ENCODE data around the gene ATN1. TPM values are rescaled to one million over a fixed set of nuclear protein-coding genes. Genes with fewer than 3 reads are reported as not detected.
A peak's percentile ranks its signal among the peaks of the same experiment; 100 is the strongest.
"Not testable (repeated sequence)": the region's sequence is repeated elsewhere in the genome, so short reads cannot be mapped to it uniquely, and the experiment has no call there.

The ATN1 gene, protein sequence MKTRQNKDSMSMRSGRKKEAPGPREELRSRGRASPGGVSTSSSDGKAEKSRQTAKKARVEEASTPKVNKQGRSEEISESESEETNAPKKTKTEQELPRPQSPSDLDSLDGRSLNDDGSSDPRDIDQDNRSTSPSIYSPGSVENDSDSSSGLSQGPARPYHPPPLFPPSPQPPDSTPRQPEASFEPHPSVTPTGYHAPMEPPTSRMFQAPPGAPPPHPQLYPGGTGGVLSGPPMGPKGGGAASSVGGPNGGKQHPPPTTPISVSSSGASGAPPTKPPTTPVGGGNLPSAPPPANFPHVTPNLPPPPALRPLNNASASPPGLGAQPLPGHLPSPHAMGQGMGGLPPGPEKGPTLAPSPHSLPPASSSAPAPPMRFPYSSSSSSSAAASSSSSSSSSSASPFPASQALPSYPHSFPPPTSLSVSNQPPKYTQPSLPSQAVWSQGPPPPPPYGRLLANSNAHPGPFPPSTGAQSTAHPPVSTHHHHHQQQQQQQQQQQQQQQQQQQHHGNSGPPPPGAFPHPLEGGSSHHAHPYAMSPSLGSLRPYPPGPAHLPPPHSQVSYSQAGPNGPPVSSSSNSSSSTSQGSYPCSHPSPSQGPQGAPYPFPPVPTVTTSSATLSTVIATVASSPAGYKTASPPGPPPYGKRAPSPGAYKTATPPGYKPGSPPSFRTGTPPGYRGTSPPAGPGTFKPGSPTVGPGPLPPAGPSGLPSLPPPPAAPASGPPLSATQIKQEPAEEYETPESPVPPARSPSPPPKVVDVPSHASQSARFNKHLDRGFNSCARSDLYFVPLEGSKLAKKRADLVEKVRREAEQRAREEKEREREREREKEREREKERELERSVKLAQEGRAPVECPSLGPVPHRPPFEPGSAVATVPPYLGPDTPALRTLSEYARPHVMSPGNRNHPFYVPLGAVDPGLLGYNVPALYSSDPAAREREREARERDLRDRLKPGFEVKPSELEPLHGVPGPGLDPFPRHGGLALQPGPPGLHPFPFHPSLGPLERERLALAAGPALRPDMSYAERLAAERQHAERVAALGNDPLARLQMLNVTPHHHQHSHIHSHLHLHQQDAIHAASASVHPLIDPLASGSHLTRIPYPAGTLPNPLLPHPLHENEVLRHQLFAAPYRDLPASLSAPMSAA (N-terminal part only)
- 10 to 100 TPM; 31.0 to 31.3 TPM for total RNA-seq

- peak; percentile 68 for DNase-seq
- no peaks in the 10 kb centered on the region for H3K9me3 Mint-ChIP-seq
- H3K4me3 Mint-ChIP-seq, result peak within 1 kb of the TSS; percentile 82
- peak within 1 kb of the TSS; percentile 80 for H3K27ac Mint-ChIP-seq
- no peaks in the 10 kb centered on the region for H3K27me3 Mint-ChIP-seq
- peaks cover 5% of the 10 kb centered on the region for H3K36me3 Mint-ChIP-seq
- H3K4me1 Mint-ChIP-seq, result peaks cover 47% of the 10 kb centered on the region
- POLR2A ChIA-PET, result interaction anchor here (1.0 to 6.7 kb wide), 6 partner anchors 10 to 37 kb away, joined by 3 to 64 read pairs (median 10); partner anchors contain the start of genes C12orf57 and RNU7-1
- ATAC-seq (ENCODE audit: low read depth), result peak; percentile 23
These were observed at the start of gene ATN1 for GRCh38 chr12:6927379-6928021. ATN1 (plus strand) TSS chr12:6927959; CDS start chr12:6934002, 6,043 bp downstream.

- DNase-seq; H3K27ac Mint-ChIP-seq; ATAC-seq (ENCODE audit: low read depth); H3K9me3 Mint-ChIP-seq; H3K27me3 Mint-ChIP-seq; H3K4me3 Mint-ChIP-seq; H3K4me1 Mint-ChIP-seq: not testable (repeated sequence)
- H3K36me3 Mint-ChIP-seq, result peaks cover 15% of the 10 kb centered on the region
- POLR2A ChIA-PET, result interaction anchor here (3.4 kb wide), 1 partner anchor 11 kb away, joined by 14 read pairs; no protein-coding TSS in a partner anchor
These were observed 47.9 kb upstream of the ATN1 start for GRCh38 chr12:6879824-6880223.

DNA sequence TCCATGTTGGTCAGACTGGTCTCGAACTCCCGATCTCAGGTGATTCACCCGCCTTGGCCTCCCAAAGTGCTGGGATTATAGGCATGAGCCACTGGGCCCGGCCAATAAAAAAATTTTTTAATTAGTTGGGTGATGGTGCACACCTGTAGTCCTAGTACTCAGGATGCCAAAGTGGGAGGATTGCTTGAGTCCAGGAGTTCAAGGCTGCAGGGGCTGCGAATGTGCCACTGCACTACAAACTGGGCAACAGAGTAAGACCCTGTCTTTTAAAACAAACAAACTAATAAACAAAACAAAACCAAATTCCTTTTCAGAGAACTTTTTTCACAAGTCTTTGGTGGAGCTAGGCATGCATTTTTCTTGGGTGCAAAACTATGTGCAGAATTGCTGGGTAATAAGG lies 44.5 kb upstream of the ATN1 start:
- H3K36me3 Mint-ChIP-seq, result peaks cover 9% of the 10 kb centered on the region
- H3K4me1 Mint-ChIP-seq, result peaks cover under 1% of the 10 kb centered on the region
- H3K27ac Mint-ChIP-seq, result no peak overlapping the region
- H3K4me3 Mint-ChIP-seq, result no peak overlapping the region
- no peak for ATAC-seq (ENCODE audit: low read depth)
- DNase-seq, result no peak
- H3K9me3 Mint-ChIP-seq, result no peaks in the 10 kb centered on the region
- POLR2A ChIA-PET, result interaction anchor here (0.6 kb wide), 1 partner anchor 48 kb away, joined by 3 read pairs; no protein-coding TSS in a partner anchor
- H3K27me3 Mint-ChIP-seq, result no peaks in the 10 kb centered on the region

- Mint-ChIP-seq H3K36me3 (peaks cover 9% of the 10 kb centered on the region), H3K9me3 (no peaks in the 10 kb centered on the region), H3K27me3 (no peaks in the 10 kb centered on the region), H3K4me3 (no peak overlapping the region), H3K4me1 (peaks cover 2% of the 10 kb centered on the region), H3K27ac (no peak overlapping the region)
- ATAC-seq (ENCODE audit: low read depth), result no peak
- no peak for DNase-seq
- POLR2A ChIA-PET, result interaction anchor here (0.6 kb wide), 2 partner anchors 37 to 48 kb away, joined by 3 read pairs; no protein-coding TSS in a partner anchor
These were observed 44.1 kb upstream of the ATN1 start for GRCh38 chr12:6883683-6884082.

GRCh38 chr12:6884539-6884938 lies 43.2 kb upstream of the ATN1 start:
- Mint-ChIP-seq H3K4me3 (no peak overlapping the region), H3K9me3 (no peaks in the 10 kb centered on the region), H3K4me1 (peaks cover 2% of the 10 kb centered on the region), H3K27me3 (no peaks in the 10 kb centered on the region), H3K27ac (no peak overlapping the region), H3K36me3 (peaks cover 9% of the 10 kb centered on the region)
- POLR2A ChIA-PET, result no interaction called here
- no peak for DNase-seq
- no peak for ATAC-seq (ENCODE audit: low read depth)

DNA sequence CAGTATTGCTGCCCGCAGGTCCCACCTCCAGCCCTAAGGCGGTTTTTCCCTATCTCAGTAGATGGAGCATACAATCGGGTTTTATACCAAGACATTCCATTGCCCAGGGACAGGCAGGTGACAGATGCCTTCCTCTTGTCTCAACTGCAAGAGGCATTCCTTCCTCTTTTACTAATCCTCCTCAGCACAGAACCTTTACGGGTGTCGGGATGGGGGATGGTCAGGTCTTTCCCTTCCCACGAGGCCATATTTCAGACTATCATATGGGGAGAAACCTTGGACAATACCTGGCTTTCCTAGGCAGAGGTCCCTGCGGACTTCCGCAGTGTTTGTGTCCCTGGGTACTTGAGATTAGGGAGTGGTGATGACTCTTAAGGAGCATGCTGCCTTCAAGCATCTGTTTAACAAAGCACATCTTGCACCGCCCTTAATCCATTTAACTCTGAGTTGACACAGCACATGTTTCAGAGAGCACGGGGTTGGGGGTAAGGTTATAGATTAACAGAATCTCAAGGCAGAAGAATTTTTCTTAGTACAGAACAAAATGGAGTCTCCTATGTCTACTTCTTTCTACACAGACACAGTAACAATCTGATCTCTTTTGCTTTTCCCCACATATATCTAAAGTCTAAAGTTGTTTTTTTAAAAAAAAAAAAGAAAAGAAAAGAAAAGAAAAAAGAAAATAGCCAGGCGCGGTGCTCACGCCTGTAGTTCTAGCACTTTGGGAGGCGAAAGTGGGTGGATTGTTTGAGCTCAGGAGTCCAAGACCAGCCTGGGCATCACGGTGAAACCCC lies 41.4 kb upstream of the ATN1 start:
- not testable (repeated sequence) for H3K4me3 Mint-ChIP-seq; ATAC-seq (ENCODE audit: low read depth); H3K4me1 Mint-ChIP-seq; H3K27ac Mint-ChIP-seq; H3K27me3 Mint-ChIP-seq; DNase-seq; H3K9me3 Mint-ChIP-seq; H3K36me3 Mint-ChIP-seq
- POLR2A ChIA-PET, result interaction anchor here (1.1 kb wide), 1 partner anchor 18 kb away, joined by 3 read pairs; no protein-coding TSS in a partner anchor

- no peaks in the 10 kb centered on the region for H3K9me3 Mint-ChIP-seq
- peaks cover 15% of the 10 kb centered on the region for H3K4me1 Mint-ChIP-seq
- H3K4me3 Mint-ChIP-seq, result no peak overlapping the region
- no peak overlapping the region for H3K27ac Mint-ChIP-seq
- ATAC-seq (ENCODE audit: low read depth) (no peak), DNase-seq (no peak)
- no peaks in the 10 kb centered on the region for H3K27me3 Mint-ChIP-seq
- H3K36me3 Mint-ChIP-seq, result peaks cover 7% of the 10 kb centered on the region
- POLR2A ChIA-PET, result interaction anchor here (0.8 kb wide), 1 partner anchor 18 kb away, joined by 3 read pairs; no protein-coding TSS in a partner anchor
These were observed 40.3 kb upstream of the ATN1 start for GRCh38 chr12:6887460-6887859.

DNA sequence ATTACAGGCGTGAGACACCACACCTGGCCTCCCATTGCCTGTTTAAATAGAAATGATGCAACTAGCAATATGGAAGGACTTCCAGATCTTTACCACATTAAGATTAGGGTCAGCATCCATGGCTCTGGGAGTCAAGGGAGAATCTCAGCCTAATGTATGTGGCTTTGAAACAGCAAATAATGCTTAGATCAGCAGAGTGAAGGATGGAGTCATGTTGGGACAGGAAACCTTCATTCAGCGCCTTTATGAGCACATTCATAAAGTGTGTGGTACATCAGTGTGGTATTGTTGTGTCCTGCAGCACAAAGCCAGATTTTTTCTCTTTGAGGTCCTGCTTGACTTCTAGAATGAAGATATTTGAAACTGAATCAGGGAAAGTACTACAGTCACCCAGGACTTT lies 39.4 kb upstream of the ATN1 start:
- DNase-seq, result no peak
- H3K4me1 Mint-ChIP-seq, result peaks cover 17% of the 10 kb centered on the region
- no peak overlapping the region for H3K4me3 Mint-ChIP-seq
- no peaks in the 10 kb centered on the region for H3K9me3 Mint-ChIP-seq
- H3K36me3 Mint-ChIP-seq, result peaks cover 5% of the 10 kb centered on the region
- POLR2A ChIA-PET, result no interaction called here
- H3K27ac Mint-ChIP-seq, result no peak overlapping the region
- ATAC-seq (ENCODE audit: low read depth), result no peak
- H3K27me3 Mint-ChIP-seq, result no peaks in the 10 kb centered on the region

GRCh38 chr12:6888794-6889193 lies 39.0 kb upstream of the ATN1 start:
- not testable (repeated sequence) for H3K27ac Mint-ChIP-seq
- peaks cover 17% of the 10 kb centered on the region for H3K4me1 Mint-ChIP-seq

GRCh38 chr12:6889775-6890573 lies 37.8 kb upstream of the ATN1 start:
- DNase-seq; H3K9me3 Mint-ChIP-seq; ATAC-seq (ENCODE audit: low read depth); H3K36me3 Mint-ChIP-seq; H3K27me3 Mint-ChIP-seq; POLR2A ChIA-PET: not testable (repeated sequence)
- Mint-ChIP-seq H3K4me1 (peaks cover 17% of the 10 kb centered on the region), H3K27ac (peak overlapping the region; percentile 91), H3K4me3 (peak overlapping the region; percentile 88)

More at GRCh38 chr12:6888794-6889193, 39.0 kb upstream of the ATN1 start:
- H3K4me3 Mint-ChIP-seq; H3K36me3 Mint-ChIP-seq; POLR2A ChIA-PET; H3K27me3 Mint-ChIP-seq; DNase-seq; H3K9me3 Mint-ChIP-seq; ATAC-seq (ENCODE audit: low read depth): not testable (repeated sequence)

Measured in activated naive CD8-positive, alpha-beta T cell treated with anti-CD3 and anti-CD28 coated beads, Interleukin-2, amount 10 ng/mL, durations not matched to agents 7 days and 5 days (primary cell).